Astrocyte (in vitro differentiated cells and primary cell): ENCODE measurements around the gene STMN3.

ENCODE experiments used
- EZH2 ChIP-seq: IDR thresholded peaks from 2 replicates; pipeline ENCODE4 v1.6.1; 2012; ENCODE audit warnings: mild to moderate bottlenecking, low read length, inconsistent platforms; ENCODE audit not compliant: insufficient read depth
- TF ChIP-seq, protein P1 (sequence below): IDR thresholded peaks from 2 replicates; pipeline ENCODE4 v1.5.1; 2011; ENCODE audit warnings: low read depth, mild to moderate bottlenecking, inconsistent platforms, low read length, moderate library complexity; ENCODE audit not compliant: insufficient read depth

- TF ChIP-seq, protein P1, sequence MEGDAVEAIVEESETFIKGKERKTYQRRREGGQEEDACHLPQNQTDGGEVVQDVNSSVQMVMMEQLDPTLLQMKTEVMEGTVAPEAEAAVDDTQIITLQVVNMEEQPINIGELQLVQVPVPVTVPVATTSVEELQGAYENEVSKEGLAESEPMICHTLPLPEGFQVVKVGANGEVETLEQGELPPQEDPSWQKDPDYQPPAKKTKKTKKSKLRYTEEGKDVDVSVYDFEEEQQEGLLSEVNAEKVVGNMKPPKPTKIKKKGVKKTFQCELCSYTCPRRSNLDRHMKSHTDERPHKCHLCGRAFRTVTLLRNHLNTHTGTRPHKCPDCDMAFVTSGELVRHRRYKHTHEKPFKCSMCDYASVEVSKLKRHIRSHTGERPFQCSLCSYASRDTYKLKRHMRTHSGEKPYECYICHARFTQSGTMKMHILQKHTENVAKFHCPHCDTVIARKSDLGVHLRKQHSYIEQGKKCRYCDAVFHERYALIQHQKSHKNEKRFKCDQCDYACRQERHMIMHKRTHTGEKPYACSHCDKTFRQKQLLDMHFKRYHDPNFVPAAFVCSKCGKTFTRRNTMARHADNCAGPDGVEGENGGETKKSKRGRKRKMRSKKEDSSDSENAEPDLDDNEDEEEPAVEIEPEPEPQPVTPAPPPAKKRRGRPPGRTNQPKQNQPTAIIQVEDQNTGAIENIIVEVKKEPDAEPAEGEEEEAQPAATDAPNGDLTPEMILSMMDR: no peak
- TF ChIP-seq EZH2: no peak
Measured at GRCh38 chr20:63689046-63690002, 36.1 kb upstream of the STMN3 start.
